ENCODE data around the gene GRIK3. TPM values are rescaled to one million over a fixed set of nuclear protein-coding genes. Genes with fewer than 3 reads are reported as not detected.
"Not testable (repeated sequence)": the region's sequence is repeated elsewhere in the genome, so short reads cannot be mapped to it uniquely, and the experiment has no call there.

GRIK3 gene
- polyA plus RNA-seq, 4 donors, result 0.48 to 3.8 (median 3.2) TPM

GRCh38 chr1:36773827-36774541 lies 260.3 kb downstream of the GRIK3 start:
- DNase-seq (ENCODE audit: low read depth in 4 of 4, low spot score in 3 of 4), result no peak

DNA sequence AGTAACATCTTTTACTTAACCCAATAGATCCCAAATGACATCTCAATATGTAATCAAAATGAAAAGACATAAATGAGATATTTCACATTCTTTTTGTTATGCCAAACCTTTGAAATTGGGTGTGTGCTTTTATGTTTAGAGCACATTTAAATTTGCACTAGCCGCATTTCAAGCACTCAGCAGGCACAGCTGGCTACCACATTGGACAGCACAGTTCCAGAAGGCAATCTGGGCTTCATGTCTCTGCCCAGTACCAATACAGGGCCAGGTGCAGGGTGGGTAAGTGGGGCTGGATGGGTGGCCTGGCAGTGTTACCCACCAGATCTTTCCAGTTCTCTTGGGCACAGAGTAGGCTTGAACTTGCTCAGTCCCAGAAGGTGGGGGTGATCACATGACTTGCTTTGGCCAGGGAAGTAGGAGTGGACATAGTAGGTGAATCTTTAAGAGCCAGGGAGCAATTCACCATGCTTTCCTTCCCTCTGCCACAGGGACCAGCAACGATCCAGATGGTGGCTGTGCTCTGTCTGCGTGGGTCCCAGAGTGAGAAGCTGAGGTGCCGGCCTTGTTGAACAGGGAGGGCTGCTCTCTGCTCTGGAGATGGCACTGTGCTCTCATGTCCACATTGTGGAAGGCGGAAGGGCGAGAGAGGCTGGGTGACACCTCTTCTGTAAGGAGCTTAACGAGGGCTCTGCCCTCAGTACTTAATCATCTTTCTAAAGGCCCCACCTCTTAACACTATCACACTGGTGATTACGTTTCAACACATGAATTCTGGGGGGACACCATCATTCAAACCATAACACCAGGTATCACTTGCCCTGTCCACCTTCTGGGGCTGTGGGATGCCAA lies 261.4 kb downstream of the GRIK3 start:
- DNase-seq (ENCODE audit: low read depth in 4 of 4, low spot score in 3 of 4), result no peak

DNA sequence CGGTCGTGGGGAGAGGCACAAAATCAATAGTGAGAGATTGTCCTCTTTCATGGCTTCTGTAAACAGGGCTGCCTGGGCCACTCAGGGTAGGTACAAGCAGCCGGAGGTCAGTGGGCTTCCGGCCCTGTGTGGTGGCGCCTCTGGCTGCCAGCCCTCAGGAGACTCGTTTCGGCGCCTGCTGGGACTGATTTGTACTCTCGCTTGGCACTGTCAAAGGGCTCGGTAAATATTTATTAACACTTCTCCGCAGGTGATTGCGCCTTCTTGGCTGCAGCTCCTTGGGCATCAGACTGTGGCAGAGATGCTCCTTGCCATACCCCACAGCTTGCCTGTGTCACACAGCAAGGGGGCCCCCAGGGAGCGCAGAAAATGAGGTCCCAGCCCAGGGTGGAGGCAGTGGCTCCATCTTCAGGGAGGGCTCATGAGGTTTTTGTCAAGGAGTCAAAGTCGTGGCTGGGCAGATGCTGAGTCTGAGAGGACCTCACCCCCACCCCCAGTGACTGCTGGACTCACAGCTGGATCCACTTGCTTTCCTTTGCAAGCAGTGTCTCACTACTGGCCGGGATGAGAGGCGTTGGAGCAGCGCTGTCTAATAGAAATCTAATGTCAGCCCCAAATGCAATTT lies 262.5 kb downstream of the GRIK3 start:
- no peak for DNase-seq (ENCODE audit: low read depth in 4 of 4, low spot score in 3 of 4)

DNA sequence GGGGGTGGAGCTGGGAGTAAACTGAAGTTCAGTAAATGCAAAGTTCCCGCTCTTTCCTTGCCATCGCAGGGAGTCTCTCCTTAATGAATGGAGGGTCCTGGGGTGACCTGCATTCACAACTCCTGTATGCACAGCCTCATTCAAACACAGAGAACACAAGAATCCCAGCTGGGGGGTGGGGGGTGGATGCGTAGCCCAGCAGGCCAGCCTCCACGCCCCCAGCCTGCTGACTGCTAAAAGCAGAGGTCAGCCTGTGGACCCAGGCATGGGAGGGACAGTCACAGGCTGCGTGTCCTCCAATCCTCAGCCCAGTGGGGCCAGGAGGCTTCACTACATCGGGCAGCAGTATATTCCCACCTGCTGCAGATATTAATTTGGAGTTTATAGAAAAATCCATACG lies 263.1 kb downstream of the GRIK3 start:
- DNase-seq (ENCODE audit: low read depth in 4 of 4, low spot score in 3 of 4), result no peak

- no peak for DNase-seq (ENCODE audit: low read depth in 4 of 4, low spot score in 3 of 4)
Measured at GRCh38 chr1:36769886-36770830, 264.2 kb downstream of the GRIK3 start.

GRCh38 chr1:36768486-36769178 lies 265.7 kb downstream of the GRIK3 start:
- no peak for DNase-seq (ENCODE audit: low read depth in 4 of 4, low spot score in 3 of 4)

- DNase-seq (ENCODE audit: low read depth in 4 of 4, low spot score in 3 of 4), result not testable (repeated sequence)
Measured at GRCh38 chr1:36767429-36767828, 266.9 kb downstream of the GRIK3 start.

DNA sequence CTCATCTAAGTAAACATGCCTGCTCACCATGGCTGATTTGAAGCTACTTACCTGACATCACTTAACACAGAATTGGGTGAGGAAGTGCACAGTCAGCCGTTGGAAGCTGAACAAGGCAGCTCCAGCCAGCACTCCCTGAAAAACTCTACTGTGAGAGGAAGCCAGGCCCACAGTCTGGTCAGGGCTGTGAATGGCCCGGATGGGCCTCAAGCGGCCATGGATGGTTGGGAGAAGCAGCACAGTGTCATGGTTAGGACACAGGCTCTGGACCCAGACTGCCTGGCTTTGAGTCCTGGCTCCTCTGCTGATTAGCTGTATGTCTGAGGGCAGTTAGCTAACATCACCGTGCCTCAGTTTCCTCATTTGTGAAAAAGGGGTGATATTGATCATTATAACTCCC lies 267.8 kb downstream of the GRIK3 start:
- DNase-seq (ENCODE audit: low read depth in 4 of 4, low spot score in 3 of 4), result no peak

DNA sequence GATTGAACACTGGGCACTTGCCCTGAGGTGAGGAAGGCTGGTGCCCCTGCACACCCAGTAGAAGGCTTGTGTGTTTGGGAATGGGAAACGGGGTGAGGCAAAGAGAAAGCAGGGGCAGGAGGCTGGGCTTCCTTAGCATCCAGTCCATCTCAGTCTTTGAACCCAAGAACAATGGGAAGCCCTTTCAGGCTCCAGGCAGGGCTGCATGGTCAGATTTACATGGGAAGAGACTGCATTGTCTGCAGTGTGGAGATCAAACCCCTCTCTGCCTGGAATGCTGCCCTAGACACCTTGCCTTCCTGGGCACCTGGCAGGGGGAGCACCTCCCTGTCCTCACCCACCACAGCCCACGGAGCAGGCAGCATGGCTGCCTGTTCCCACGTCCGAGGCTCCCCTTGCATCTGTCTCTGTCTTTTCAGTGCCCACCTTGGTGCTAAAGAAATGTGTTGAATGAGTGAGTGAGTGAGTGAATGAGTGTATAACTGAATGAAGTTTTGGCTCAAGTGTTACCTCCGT lies 268.5 kb downstream of the GRIK3 start:
- DNase-seq (ENCODE audit: low read depth in 4 of 4, low spot score in 3 of 4), result no peak

GRCh38 chr1:36764798-36765197 lies 269.5 kb downstream of the GRIK3 start:
- no peak for DNase-seq (ENCODE audit: low read depth in 4 of 4, low spot score in 3 of 4)

GRCh38 chr1:36763771-36764170 lies 270.5 kb downstream of the GRIK3 start:
- no peak for DNase-seq (ENCODE audit: low read depth in 4 of 4, low spot score in 3 of 4)

GRCh38 chr1:36762174-36762573 lies 272.1 kb downstream of the GRIK3 start:
- DNase-seq (ENCODE audit: low read depth in 4 of 4, low spot score in 3 of 4), result no peak

DNA sequence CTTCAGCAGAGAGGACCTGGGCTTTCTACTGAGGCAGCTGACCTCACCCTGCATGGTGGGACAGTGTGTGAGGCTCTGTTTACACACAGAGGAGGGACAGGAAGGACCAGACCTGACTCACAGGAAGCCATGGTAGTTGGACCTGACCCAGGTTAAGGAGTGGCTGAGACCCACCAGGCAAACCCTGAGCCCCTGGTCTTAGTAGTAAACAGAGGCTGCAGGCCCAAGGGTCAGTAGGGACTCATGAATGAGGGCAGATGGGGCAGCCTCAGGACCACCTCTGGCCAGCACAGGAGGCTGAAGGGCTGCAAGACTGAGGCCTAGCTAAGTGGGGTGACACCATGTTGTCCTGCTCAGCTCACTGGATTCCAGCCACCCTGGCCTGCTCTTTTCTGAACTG lies 273.2 kb downstream of the GRIK3 start:
- DNase-seq (ENCODE audit: low read depth in 4 of 4, low spot score in 3 of 4), result no peak

DNA sequence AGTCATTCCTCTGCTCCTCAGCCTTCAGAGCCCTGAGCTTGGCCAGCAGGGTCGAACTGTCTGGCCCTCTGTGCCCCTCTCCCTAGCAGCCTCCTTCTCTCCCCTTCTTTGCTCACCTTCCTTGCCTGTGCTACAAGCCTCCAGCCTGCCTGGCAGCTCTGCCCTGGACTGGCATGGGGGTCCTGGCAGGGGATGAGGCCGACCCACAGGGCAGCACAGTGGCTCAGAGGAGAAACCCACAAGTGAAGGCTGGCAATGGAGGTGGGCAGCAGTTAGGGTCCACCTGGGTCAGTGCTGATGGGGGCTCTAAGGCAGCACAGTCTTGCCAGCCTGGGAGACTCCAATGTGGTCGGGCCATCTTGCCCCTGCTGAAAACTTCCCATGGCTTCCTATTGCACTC lies 274.2 kb downstream of the GRIK3 start:
- no peak for DNase-seq (ENCODE audit: low read depth in 4 of 4, low spot score in 3 of 4)

DNA sequence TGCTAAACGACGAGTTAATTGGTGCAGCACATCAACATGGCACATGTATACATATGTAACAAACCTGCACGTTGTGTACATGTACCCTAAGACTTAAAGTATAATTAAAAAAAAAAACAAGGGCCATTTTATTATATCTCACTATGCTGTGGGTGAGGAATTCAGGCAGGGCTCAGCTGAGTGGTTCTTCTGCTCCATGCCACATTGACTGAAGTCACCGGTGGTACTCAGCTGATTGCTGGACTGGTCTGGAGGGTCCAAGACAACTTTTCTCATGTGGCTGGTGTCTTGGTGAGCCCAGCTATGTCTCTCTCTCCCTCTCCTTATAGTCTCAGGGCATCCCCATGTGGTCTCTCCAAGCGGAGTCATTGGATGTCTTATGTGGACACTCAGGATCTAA lies 275.0 kb downstream of the GRIK3 start:
- DNase-seq (ENCODE audit: low read depth in 4 of 4, low spot score in 3 of 4), result no peak

GRCh38 chr1:36755303-36756230 lies 278.7 kb downstream of the GRIK3 start:
- DNase-seq (ENCODE audit: low read depth in 4 of 4, low spot score in 3 of 4), result no peak

DNA sequence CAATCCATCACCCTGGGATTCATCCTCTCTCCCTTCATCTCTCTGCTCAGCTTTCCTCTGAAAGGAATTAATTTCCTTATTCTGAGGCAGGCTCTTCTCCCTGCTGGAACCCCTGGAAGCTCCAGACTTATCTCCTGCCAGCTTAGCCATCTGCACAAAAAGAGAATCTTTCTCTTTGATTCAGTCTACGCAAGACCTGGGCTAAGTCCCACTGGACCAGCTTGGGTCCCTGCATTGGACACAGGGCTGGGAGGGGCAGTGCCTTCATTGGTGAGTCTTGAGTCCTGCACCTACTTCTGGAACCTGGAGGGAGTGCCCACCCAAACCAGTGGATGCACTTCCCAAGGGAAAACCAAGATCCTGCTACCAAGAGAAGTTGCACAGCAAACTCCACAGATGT lies 279.9 kb downstream of the GRIK3 start:
- no peak for DNase-seq (ENCODE audit: low read depth in 4 of 4, low spot score in 3 of 4)

DNA sequence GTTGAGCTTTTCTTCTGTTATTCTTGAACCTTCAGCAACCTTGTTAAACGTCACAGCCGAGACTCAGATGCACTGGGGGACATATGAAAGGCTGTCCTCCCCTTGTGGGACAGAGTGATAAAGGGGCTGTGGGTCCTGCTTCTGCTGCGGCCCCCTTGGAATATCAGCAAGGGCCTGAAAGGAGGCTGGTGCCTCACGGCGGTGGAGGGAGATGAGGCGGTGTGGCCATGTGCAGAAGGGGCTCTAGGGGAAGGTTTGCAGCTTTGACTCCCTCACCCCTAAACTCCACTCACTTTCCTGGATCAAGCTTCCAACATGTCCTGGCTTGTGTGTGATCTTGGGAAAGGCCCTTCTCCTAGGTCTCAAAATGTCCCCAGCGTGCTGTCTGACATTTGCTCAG lies 280.9 kb downstream of the GRIK3 start:
- DNase-seq (ENCODE audit: low read depth in 4 of 4, low spot score in 3 of 4), result no peak
